ENCODE measurements around the gene FKRP. TPM values are rescaled to one million over a fixed set of nuclear protein-coding genes. Genes with fewer than 3 reads are reported as not detected.
"Not testable (repeated sequence)": the region's sequence is repeated elsewhere in the genome, so short reads cannot be mapped to it uniquely, and the experiment has no call there.

Gene FKRP
- total RNA-seq, 1 experiment from 2014 or later, result 14.3 TPM

DNA sequence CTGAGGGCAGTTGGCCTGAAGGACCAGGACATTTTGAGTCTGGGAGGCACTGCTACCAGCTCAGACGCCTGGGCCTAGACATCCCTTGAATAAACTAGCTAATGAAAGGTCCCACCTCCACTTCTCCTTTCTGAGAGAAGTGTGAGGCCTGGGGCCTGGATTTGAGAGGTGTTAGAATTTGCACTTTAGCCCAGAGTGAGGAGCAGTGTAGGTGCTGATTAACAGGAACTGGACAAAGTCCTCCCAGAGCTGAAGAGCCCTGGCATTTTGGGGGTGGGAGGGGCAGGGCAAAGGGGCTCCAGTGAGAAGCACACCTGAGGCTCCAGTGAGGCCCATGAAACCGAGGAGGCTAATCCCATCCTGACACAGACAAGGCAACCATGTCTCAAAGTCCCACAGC is 57.7 kb downstream of the FKRP start:
- no peaks in the 10 kb centered on the region for H3K9me3 ChIP-seq (ENCODE audit: low read length)
- no peak for DNase-seq
- no peak overlapping the region for H3K27ac ChIP-seq (ENCODE audit: low read length)
- no peaks in the 10 kb centered on the region for H4K20me1 ChIP-seq (ENCODE audit: low read length)
- H3K79me2 ChIP-seq (ENCODE audit: low read length), result no peaks in the 10 kb centered on the region
- no TSS peak for BruUV-seq (replicated peaks)
- no peaks in the 10 kb centered on the region for H3K27me3 ChIP-seq (ENCODE audit: low read length)
- H3K36me3 ChIP-seq (ENCODE audit: low read depth, low read length), result no peaks in the 10 kb centered on the region
- no peak overlapping the region for H3K4me3 ChIP-seq (ENCODE audit: low read length)
- H3K4me1 ChIP-seq (ENCODE audit: insufficient read depth, low read length), result no peaks in the 10 kb centered on the region
- ChIA-PET POLR2A (ENCODE audit: unreplicated experiment) (no interaction called here), CTCF (no interaction called here)
- H3K9ac ChIP-seq (ENCODE audit: low read length), result no peak overlapping the region
- no peak overlapping the region for H2AFZ ChIP-seq (ENCODE audit: low read length)
- no peaks in the 10 kb centered on the region for H3F3A ChIP-seq (ENCODE audit: low read length, unreplicated experiment)
- TF ChIP-seq EZH2 (IDR thresholded peaks at IDR 0.05; ENCODE audit: low read length, unreplicated experiment) (no peak), EZH2phosphoT487 (IDR thresholded peaks at IDR 0.05; ENCODE audit: borderline replicate concordance, low read length) (no peak)
- TF ChIP-seq, protein P1, sequence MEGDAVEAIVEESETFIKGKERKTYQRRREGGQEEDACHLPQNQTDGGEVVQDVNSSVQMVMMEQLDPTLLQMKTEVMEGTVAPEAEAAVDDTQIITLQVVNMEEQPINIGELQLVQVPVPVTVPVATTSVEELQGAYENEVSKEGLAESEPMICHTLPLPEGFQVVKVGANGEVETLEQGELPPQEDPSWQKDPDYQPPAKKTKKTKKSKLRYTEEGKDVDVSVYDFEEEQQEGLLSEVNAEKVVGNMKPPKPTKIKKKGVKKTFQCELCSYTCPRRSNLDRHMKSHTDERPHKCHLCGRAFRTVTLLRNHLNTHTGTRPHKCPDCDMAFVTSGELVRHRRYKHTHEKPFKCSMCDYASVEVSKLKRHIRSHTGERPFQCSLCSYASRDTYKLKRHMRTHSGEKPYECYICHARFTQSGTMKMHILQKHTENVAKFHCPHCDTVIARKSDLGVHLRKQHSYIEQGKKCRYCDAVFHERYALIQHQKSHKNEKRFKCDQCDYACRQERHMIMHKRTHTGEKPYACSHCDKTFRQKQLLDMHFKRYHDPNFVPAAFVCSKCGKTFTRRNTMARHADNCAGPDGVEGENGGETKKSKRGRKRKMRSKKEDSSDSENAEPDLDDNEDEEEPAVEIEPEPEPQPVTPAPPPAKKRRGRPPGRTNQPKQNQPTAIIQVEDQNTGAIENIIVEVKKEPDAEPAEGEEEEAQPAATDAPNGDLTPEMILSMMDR (conservative IDR thresholded peaks at IDR 0.05; ENCODE audit: low read depth, low read length), result no peak
- ATAC-seq, result no peak
- no peak overlapping the region for H3K4me2 ChIP-seq (ENCODE audit: low read length)
- intact Hi-C loops (cut with micrococcal nuclease), result no loop called here
- no peaks in the 10 kb centered on the region for H3K9me2 ChIP-seq (replicated peaks; ENCODE audit: low read length)

DNA sequence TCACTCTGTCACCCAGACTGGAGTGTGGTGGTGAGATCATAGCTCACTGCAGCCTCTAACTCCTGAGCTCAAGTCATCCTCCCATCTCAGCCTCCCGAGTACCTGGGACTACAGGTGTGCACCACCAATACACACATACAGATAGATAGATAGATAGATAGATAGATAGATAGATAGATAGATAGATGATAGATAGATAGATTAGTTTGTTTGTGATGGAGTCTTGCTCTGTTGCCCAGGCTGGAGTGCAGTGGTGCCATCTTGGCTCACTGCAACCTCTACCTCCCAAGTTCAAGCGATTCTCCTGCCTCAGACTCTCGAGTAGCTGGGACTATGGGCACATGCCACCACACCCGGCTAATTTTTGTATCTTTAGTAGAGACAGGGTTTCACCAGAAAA is 58.6 kb downstream of the FKRP start:
- H3K9ac ChIP-seq (ENCODE audit: low read length); H2AFZ ChIP-seq (ENCODE audit: low read length); H3K4me1 ChIP-seq (ENCODE audit: insufficient read depth, low read length); H3K9me2 ChIP-seq (replicated peaks; ENCODE audit: low read length); H3K4me3 ChIP-seq (ENCODE audit: low read length); H3K4me2 ChIP-seq (ENCODE audit: low read length); H3K9me3 ChIP-seq (ENCODE audit: low read length); H3K27me3 ChIP-seq (ENCODE audit: low read length); POLR2A ChIA-PET (ENCODE audit: unreplicated experiment); intact Hi-C loops (cut with micrococcal nuclease); H3K79me2 ChIP-seq (ENCODE audit: low read length); ATAC-seq; CTCF ChIA-PET; H3K36me3 ChIP-seq (ENCODE audit: low read depth, low read length); H4K20me1 ChIP-seq (ENCODE audit: low read length); H3F3A ChIP-seq (ENCODE audit: low read length, unreplicated experiment); H3K27ac ChIP-seq (ENCODE audit: low read length); DNase-seq; BruUV-seq (replicated peaks): not testable (repeated sequence)

DNA sequence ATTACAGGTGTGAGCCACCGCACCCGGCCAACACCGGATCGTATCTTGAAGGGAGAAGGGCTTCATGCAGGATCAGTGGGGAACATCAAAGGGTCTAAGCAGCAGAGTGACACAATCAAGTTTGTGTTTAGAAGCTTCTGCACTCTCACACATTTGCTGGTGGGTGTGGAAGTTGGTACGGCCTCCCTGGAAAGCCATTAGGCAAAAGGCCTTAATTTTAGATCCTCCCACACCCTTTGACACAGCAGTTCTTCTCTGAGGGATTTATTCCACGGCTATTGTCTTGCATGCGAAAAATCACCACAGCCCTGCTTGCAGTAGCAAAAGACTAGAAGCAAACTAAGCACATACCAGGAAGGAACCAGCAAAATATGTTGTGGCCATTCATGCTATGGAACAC is 60.8 kb downstream of the FKRP start:
- Histone ChIP-seq H3K4me1 (ENCODE audit: insufficient read depth, low read length) (no peaks in the 10 kb centered on the region), H3K36me3 (ENCODE audit: low read depth, low read length) (no peaks in the 10 kb centered on the region), H3K4me3 (ENCODE audit: low read length) (no peak overlapping the region), H3K9ac (ENCODE audit: low read length) (no peak overlapping the region), H4K20me1 (ENCODE audit: low read length) (no peaks in the 10 kb centered on the region), H2AFZ (ENCODE audit: low read length) (no peak overlapping the region), H3K4me2 (ENCODE audit: low read length) (no peak overlapping the region), H3K27ac (ENCODE audit: low read length) (no peak overlapping the region), H3F3A (ENCODE audit: low read length, unreplicated experiment) (no peaks in the 10 kb centered on the region), H3K27me3 (ENCODE audit: low read length) (no peaks in the 10 kb centered on the region), H3K9me2 (replicated peaks; ENCODE audit: low read length) (no peaks in the 10 kb centered on the region), H3K9me3 (ENCODE audit: low read length) (no peaks in the 10 kb centered on the region), H3K79me2 (ENCODE audit: low read length) (no peaks in the 10 kb centered on the region)
- BruUV-seq (replicated peaks), result no TSS peak
- intact Hi-C loops (cut with micrococcal nuclease), result no loop called here
- ATAC-seq, result no peak
- no peak for TF ChIP-seq EZH2phosphoT487 (IDR thresholded peaks at IDR 0.05; ENCODE audit: borderline replicate concordance, low read length)
- TF ChIP-seq EZH2 (IDR thresholded peaks at IDR 0.05; ENCODE audit: low read length, unreplicated experiment), result no peak
- TF ChIP-seq, protein P1 (conservative IDR thresholded peaks at IDR 0.05; ENCODE audit: low read depth, low read length), result no peak
- CTCF ChIA-PET, result no interaction called here
- POLR2A ChIA-PET (ENCODE audit: unreplicated experiment), result no interaction called here
- DNase-seq, result no peak

Small RNA genes lying within 50 kb of the gene (microRNA-seq; reads per million reads assigned to microRNA genes)
- 1.8 reads per million for gene MIR320E (ENCODE audit: unreplicated experiment)

Other genes starting within 250 kb of the FKRP start
- gene CALM3, start 144.7 kb upstream of the FKRP start, total RNA-seq (2014; rRNA removed), result 160 and 217 TPM in 2 replicates
- not detected in 2 replicates for gene PTGIR, start 121.0 kb upstream of the FKRP start, total RNA-seq (2014; rRNA removed)
- gene GNG8, start 109.9 kb upstream of the FKRP start, total RNA-seq (2014; rRNA removed), result not detected in 2 replicates
- gene DACT3, start 84.9 kb upstream of the FKRP start, total RNA-seq (2014; rRNA removed), result 1.9 and 3.1 TPM in 2 replicates
- gene PRKD2, start 28.9 kb upstream of the FKRP start, total RNA-seq (2014; rRNA removed), result 24.1 and 32.9 TPM in 2 replicates
- 62.7 and 83.9 TPM in 2 replicates for gene STRN4, start 393 bp downstream of the FKRP start, total RNA-seq (2014; rRNA removed)
- gene SLC1A5, start 42.5 kb downstream of the FKRP start, total RNA-seq (2014; rRNA removed), result 97.4 and 117 TPM in 2 replicates
- gene AP2S1, start 104.8 kb downstream of the FKRP start, total RNA-seq (2014; rRNA removed), result 245 and 330 TPM in 2 replicates
- 23.6 and 31.2 TPM in 2 replicates for gene ARHGAP35, start 114.9 kb downstream of the FKRP start, total RNA-seq (2014; rRNA removed)

Measured in PC-3 (cell line).